A673 (cell line): ENCODE measurements around the gene RNU6-9.

Source experiments
- EZH2 ChIP-seq: fragments of 200-600 bp; sonication (generic); IDR thresholded peaks from 2 replicates; pipeline ENCODE4 v1.6.1; 2017; ENCODE audit warnings: borderline replicate concordance, low read depth, mild to moderate bottlenecking, mixed read lengths, antibody characterized with exemption, low read length; ENCODE audit not compliant: poor library complexity, severe bottlenecking
- TF ChIP-seq, protein P1 (sequence below): fragments of 300-800, 200-600 bp; sonication (generic); conservative IDR thresholded peaks from 2 replicates; pipeline ENCODE4 v1.5.1; 2017; ENCODE audit warnings: low read depth, mild to moderate bottlenecking, antibody characterized with exemption, low read length, moderate library complexity, mixed read lengths

DNA sequence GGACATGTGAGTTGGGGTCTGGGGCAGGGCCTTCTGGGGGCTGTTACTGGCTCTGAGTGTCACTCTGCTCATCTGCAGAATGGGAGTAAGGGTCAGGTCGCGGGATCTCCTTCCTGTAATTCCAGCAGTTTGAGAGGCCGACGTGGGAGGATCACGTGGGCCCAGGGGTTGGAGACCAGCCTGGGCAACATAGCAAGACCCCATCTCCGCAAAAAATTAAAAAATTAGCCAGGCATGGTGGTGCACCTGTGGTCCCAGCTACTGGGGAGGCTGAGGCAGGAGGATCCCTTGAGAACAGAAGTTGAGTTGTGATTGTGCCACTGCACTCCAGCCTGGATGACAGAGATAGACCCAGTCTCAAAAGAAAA, 36.6 kb downstream of the RNU6-9 start:
- TF ChIP-seq EZH2: no peak
- TF ChIP-seq, protein P1, sequence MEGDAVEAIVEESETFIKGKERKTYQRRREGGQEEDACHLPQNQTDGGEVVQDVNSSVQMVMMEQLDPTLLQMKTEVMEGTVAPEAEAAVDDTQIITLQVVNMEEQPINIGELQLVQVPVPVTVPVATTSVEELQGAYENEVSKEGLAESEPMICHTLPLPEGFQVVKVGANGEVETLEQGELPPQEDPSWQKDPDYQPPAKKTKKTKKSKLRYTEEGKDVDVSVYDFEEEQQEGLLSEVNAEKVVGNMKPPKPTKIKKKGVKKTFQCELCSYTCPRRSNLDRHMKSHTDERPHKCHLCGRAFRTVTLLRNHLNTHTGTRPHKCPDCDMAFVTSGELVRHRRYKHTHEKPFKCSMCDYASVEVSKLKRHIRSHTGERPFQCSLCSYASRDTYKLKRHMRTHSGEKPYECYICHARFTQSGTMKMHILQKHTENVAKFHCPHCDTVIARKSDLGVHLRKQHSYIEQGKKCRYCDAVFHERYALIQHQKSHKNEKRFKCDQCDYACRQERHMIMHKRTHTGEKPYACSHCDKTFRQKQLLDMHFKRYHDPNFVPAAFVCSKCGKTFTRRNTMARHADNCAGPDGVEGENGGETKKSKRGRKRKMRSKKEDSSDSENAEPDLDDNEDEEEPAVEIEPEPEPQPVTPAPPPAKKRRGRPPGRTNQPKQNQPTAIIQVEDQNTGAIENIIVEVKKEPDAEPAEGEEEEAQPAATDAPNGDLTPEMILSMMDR: no peak
